Chondrocyte (in vitro differentiated cells): ENCODE results near the gene EEF2K. TPM values are rescaled to one million over a fixed set of nuclear protein-coding genes. Genes with fewer than 3 reads are reported as not detected.

Experiments used
- DNase-seq: peaks from one replicate; pipeline ENCODE4 v3.0.0; 2021; ENCODE audit warnings: mixed read lengths, low spot score
- H3K27ac Mint-ChIP-seq: one replicate; pipeline ENCODE4 v1.8.0; 2021; ENCODE audit warnings: mild to moderate bottlenecking, moderate library complexity, mixed read lengths; ENCODE audit not compliant: unreplicated experiment
- H3K27me3 Mint-ChIP-seq: 2 replicates; pipeline ENCODE4 v1.8.0; 2021; ENCODE audit warnings: low read depth, mixed read lengths
- H3K36me3 Mint-ChIP-seq: 2 replicates; pipeline ENCODE4 v1.8.0; 2021; ENCODE audit warnings: low read depth, mixed read lengths
- H3K4me1 Mint-ChIP-seq: 2 replicates; pipeline ENCODE4 v1.8.0; 2021; ENCODE audit warnings: low read depth, mild to moderate bottlenecking, mixed read lengths
- H3K4me3 Mint-ChIP-seq: one replicate; pipeline ENCODE4 v1.8.0; 2021; ENCODE audit warnings: mild to moderate bottlenecking, moderate library complexity, mixed read lengths; ENCODE audit not compliant: unreplicated experiment
- H3K9me3 Mint-ChIP-seq: 2 replicates; pipeline ENCODE4 v1.8.0; 2021; ENCODE audit warnings: low read depth, mixed read lengths
- CTCF ChIP-seq: fragments of 200-600 bp; sonication (generic); IDR thresholded peaks from 2 replicates; pipeline ENCODE4 v1.5.0; 2021; ENCODE audit warnings: antibody characterized with exemption, mild to moderate bottlenecking, moderate library complexity
- total RNA-seq: library from RNA; stranded (reverse); gene quantifications from 3 replicates; pipeline ENCODE4 v1.2.1, GENCODE V29; 2021

EEF2K gene
- total RNA-seq, 1 donor from 2014 or later, result 32.6 TPM

- no peak for TF ChIP-seq CTCF
- Mint-ChIP-seq H3K4me1 (no peaks in the 10 kb centered on the region), H3K9me3 (no peaks in the 10 kb centered on the region), H3K27ac (no peak overlapping the region), H3K4me3 (no peak overlapping the region), H3K36me3 (peaks cover 17% of the 10 kb centered on the region), H3K27me3 (no peaks in the 10 kb centered on the region)
- no peak for DNase-seq
Measured at GRCh38 chr16:22308824-22309520, 102.9 kb downstream of the EEF2K start.

GRCh38 chr16:22311520-22311919 is 105.4 kb downstream of the EEF2K start:
- TF ChIP-seq CTCF, result no peak
- H3K36me3 Mint-ChIP-seq, result peaks cover 14% of the 10 kb centered on the region
- H3K4me1 Mint-ChIP-seq, result no peaks in the 10 kb centered on the region
- no peaks in the 10 kb centered on the region for H3K27me3 Mint-ChIP-seq
- no peaks in the 10 kb centered on the region for H3K9me3 Mint-ChIP-seq
- no peak overlapping the region for H3K4me3 Mint-ChIP-seq
- no peak for DNase-seq
- no peak overlapping the region for H3K27ac Mint-ChIP-seq

DNA sequence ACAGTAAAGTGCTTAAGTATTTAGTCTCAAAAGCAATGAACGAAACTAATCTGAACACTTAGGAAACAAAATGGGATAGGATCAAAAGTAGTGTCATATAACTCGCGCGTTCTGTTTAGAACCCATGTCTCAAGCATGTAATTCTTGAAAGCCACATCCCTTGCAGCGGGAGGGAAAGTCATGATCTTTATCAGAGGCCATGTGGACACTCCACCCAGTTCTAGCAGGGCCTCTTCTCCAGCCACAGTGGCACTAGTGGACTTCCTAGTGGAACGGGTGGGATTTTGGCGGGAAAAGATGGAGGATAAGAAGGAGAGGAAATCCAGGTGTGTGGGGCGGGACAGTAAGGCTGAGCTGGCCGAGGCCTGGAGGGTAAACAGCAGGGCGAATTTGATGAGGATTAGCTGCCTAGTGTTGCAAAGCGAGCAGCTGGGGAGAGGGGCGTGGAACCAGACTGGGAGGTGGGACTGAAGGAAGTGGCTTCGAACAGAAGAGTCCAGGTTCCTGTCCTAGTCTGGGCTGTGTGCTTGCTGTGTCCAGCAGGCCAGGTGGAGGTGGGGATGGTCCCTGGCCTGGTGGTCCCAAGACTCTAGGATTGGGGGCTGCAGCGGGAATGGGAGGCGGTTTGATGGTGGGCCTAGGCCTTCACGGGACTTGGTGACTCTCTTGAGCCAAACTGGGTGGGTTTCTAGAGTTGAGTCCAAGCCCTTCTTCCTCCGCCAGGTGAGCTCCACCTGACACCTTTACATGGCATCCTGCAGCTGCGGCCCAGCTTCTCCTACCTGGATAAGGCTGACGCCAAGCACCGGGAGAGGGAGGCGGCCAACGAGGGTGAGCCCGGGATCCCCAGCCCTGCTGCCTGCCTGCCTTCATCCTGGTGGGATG is 107.1 kb downstream of the EEF2K start:
- Mint-ChIP-seq H3K9me3 (no peaks in the 10 kb centered on the region), H3K4me3 (no peak overlapping the region), H3K27ac (no peak overlapping the region), H3K27me3 (no peaks in the 10 kb centered on the region), H3K4me1 (no peaks in the 10 kb centered on the region), H3K36me3 (peaks cover 14% of the 10 kb centered on the region)
- DNase-seq, result no peak
- no peak for TF ChIP-seq CTCF

- no peaks in the 10 kb centered on the region for H3K4me1 Mint-ChIP-seq
- no peak overlapping the region for H3K4me3 Mint-ChIP-seq
- H3K27ac Mint-ChIP-seq, result no peak overlapping the region
- peaks cover 15% of the 10 kb centered on the region for H3K36me3 Mint-ChIP-seq
- H3K27me3 Mint-ChIP-seq, result no peaks in the 10 kb centered on the region
- TF ChIP-seq CTCF, result no peak
- no peak for DNase-seq
- no peaks in the 10 kb centered on the region for H3K9me3 Mint-ChIP-seq
Measured at GRCh38 chr16:22313876-22314470, 107.9 kb downstream of the EEF2K start.
